GM21529 (cell line): Measurements from ENCODE around the gene UBE2I.

ENCODE experiments used
- ATAC-seq: cut with Tn5 transposase; IDR thresholded peaks from one replicate; pipeline ENCODE4 v1.9.1; 2021; ENCODE audit not compliant: unreplicated experiment

UBE2I gene

DNA sequence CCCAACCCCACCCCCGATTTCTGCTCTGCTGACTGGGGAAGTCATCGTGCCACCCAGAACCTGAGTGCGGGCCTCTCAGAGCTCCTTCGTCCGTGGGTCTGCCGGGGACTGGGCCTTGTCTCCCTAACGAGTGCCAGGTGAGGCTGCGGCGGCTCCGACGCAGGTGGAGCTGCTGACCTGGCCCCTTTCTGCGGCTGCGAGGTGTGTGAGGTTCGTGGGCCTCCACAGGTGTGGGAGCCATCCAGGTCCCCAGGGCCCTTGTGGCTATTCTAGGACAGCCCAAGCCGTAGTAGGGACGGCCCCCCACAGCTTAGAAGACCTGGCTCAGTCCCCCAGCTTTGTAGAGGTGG lies 3.0 kb downstream of the UBE2I start:
- no peak for ATAC-seq

DNA sequence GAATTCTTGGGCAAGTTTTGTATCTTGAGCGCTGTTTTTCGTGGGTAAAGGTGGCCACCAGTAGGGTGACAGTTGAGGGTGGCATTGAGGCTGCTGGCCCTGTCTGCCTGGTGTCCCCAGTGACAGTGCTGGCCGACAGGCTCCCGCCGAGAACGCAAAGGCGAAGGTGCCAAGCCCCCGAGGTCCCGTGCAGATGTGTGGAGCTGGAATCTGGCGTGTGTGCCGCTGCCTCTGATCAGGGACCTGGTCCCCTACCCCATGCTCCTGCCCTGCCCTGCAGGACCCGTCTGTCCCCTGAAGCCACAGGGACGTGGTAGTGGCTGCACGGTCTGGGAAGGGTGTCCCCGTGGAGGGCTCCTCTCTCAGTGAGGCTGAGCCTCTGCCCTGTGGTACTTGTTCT lies 3.5 kb downstream of the UBE2I start:
- ATAC-seq, result no peak

DNA sequence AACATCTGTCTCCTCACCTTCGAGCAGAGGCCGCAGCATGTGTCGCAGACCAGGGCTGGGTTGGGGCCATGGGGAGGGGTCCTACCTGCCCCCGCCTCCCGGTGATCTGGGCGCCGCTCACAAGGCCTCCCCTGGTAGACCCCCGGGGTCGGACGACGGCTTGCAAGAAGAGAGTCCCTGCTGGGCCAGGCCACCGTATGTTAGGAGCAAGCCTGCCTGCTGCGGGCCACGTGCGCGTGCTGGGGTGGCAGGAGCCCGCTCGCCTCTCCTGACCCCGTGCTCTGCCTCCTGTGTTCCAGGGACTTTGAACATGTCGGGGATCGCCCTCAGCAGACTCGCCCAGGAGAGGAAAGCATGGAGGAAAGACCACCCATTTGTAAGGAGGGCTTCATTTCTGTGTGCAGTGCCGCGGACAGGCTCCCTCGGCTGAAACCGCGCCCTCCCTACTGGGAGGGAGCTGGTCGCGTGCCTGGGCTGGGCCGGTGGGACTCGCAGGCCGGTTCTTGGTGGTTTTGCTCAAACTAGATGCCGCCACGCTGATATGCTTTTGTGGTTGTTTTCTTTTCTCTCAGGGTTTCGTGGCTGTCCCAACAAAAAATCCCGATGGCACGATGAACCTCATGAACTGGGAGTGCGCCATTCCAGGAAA lies 4.4 kb downstream of the UBE2I start:
- ATAC-seq, result no peak

DNA sequence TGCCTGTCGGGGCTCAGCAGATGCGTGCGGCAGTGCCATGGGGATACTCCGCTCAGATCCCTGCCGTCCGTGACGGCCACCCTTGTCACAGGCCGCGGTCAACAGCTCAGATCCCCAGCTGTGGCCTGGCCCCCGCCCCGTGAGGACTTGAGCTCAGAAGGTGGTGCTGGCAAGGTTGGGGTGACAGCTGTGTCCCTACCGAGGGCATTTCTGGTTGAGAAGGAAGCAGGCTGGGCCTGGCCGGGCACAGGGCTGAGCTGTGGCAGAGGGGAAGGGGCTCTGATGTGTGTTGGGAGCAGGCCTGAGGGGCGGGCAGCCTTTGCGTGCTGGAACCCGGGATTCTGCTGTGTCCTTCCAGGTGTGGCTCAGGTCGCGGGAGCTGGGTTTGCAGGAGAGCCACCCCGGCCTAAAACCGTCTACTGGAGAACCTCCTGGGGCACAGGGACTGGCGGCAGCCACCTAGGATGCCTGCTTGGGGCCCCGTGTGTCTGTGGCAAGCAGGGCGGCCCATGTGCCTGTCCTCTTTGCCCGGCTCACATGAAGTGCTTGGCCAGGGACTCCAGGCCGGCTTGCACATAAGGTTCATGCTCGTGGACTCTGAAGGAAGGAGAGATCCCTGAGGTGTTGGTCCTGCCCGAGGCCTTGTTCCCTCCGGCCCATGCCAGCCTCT lies 5.1 kb downstream of the UBE2I start:
- ATAC-seq, result no peak

- no peak for ATAC-seq
Measured at GRCh38 chr16:1315081-1316032, 5.9 kb downstream of the UBE2I start.

DNA sequence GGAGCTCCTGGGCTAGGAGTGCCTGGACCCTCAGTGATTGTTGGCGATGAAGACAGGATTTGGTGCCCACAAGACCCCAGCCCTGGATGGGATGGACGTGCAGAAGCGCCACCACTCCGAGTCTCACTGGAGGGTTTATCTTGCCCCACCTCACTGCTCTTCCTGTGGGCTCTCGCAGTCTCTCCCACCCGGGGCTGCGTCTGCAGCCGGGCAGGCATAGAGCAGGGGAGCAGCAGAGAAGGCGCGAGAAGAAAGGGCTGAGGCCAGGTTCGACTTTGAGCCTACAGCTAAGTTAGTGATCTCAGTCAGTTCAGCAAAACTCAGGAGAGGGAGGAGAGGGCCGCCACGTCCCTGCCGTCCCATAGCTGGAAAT lies 6.6 kb downstream of the UBE2I start:
- ATAC-seq, result no peak

DNA sequence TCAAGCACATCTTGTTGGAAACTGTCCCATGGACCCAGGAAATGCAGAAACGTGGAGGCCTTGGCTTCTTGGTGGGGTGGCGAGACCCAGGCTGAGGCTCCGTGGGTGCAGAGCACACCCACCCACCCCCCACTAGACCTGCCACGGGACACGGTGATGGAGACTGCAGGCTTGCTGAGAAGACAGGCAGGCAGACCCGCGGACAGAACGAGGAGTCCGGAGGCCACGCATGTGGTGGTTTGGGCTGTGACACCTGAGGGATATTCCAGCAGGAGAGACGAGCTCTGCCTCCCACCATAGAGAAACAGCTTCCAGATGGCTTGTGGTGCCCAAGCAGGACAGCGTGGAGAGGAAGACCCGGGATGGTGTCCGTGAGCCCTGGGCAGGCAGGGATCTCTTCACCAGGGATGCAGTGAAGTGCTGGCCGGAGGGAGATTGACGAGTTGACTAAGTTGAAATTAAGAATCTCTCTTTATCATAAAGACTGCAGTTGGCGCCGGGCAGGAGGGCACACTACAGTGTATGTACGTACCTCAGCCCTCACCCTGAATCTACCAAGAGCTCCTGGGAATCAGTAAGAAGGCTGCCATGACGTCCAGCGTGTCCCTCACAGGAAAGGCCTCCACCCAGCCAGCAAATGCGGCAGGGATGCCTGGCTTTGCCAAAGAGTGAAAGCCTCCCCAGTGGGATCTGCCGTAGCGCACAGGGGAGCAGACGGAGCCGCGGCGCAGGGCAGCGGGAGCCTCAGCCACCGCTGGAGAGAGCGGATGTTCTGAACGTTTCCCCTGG lies 8.2 kb downstream of the UBE2I start:
- no peak for ATAC-seq

- no peak for ATAC-seq
Measured at GRCh38 chr16:1318268-1318545, 8.8 kb downstream of the UBE2I start.

DNA sequence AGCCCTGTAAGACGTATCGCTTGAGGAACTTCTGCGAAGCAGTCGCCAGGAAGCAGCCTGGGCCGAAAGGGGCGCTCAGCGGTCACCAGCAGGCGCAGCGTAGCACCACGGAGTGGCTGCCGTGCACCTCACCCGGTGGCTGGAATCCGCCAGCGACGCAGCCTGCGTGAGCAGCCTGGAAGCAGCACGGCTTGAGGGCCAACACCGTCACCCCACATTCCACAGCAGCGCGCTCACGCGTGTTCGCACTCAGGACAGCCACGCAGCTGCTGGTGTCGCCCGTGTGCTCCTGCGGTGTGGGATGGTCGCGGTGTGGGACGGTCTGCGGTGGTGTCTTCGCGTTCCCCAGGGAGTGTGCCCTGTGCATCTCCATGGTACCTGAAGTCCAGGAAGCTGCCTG lies 9.6 kb downstream of the UBE2I start:
- no peak for ATAC-seq

DNA sequence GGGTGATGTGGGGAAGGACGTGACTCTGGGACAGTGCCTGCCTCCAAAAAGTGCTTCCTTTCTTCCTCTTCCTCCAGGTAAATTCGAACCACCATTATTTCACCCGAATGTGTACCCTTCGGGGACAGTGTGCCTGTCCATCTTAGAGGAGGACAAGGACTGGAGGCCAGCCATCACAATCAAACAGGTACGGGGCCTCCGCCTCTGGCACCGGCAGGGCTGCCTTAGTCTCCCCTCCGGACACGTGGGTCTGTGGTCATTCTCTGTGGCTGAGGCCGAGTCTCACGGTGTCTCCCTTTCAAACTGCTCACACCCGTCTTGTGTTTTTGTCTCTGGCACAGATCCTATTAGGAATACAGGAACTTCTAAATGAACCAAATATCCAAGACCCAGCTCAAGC lies 10.7 kb downstream of the UBE2I start:
- ATAC-seq, result no peak

- no peak for ATAC-seq
Measured at GRCh38 chr16:1320658-1321240, 11.3 kb downstream of the UBE2I start.

DNA sequence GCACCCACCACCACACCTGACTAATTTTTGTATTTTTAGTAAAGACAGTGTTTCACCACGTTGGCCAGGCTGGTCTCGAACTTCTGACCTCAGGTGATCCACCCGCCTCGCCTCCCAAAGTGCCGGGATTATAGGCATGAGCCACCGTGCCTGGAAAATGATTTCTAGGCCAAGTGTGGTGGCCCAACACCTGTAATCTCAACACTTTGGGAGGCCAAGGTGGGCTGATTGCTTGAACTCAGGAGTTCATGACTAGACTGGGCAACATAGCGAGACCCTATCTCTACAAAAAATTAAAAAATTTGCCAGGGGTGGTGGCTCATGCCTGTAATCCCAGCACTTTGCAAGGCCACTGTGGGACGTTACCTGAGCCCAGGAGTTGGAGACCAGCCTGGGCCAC lies 13.0 kb downstream of the UBE2I start:
- ATAC-seq, result no peak

DNA sequence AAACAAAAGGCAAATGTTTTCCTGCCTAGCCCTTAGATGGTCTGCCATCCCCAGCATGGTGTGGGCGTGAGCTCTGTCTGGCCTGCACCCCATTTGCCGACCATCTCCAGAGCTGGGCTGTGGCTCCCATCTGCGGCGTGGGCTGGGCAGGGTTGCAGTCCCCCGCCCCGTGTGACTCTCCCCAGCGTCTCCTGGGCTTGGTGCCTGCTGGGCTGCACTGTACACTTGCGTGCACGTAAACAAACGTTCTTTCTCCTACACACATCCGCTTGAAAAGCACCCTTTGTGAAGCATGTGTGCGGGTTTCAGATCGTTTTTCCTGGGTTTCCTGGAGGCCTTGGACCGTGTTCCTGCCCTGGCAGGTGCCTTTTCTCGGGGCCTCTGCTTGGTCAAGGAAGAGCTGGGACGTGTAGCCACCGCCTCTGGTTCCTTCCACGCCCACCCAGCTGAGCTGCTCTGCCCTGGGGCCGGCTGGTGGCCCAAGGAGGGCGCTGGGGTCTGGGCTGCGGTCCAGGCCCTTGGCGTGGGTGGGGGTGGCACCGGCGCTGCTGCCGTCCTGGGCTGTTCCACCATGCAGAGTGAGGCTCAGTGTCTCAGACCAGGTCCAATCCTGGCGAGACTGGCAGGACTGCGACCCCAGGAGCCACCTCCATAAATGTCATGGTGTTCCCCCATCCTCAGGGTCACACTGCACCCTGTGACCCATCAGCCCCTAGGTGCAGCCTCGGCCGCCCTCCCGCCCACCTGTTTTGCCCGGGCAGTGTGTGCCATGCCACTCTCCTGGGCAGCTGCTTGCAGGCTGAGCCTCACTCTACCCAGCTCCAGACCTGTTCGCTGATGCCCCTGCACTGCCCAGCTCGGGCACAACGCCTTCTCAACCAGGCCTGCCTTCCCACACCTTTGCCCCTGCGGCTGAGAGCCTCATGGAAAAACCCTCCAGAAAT lies 14.1 kb downstream of the UBE2I start:
- no peak for ATAC-seq

DNA sequence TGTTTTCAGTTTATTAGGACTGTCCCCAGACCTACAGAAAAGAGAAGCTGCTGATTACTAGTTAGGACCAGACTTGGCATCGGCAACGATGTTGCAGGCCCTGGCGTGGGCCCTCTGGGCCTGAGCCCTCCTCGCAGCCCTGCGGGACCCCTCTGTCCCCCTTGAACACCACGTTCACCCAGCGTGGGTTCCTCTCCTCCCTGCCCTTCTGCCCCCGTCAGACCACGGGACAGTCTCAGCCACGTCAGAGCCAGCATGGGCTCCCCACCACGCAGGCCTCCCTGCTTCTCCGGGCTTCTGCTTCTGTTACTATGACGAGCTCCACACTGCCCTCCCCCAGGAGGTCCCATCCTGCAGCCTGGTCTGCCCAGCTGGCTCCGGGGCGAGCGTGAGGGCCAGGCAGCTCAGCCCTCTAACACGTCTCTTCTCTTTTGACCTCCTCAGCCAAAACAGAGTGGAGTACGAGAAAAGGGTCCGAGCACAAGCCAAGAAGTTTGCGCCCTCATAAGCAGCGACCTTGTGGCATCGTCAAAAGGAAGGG lies 14.9 kb downstream of the UBE2I start:
- ATAC-seq, result no peak

DNA sequence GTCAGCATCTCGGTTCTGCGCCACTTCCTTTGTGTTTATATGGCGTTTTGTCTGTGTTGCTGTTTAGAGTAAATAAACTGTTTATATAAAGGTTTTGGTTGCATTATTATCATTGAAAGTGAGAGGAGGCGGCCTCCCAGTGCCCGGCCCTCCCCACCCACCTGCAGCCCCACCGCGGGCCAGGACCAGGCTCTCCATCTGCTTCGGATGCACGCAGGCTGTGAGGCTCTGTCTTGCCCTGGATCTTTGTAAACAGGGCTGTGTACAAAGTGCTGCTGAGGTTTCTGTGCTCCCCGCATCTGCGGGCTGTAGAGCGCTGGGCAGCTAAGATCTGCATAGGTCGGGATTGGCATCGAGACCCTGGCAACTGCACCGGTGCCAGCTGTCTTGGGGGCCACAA lies 15.8 kb downstream of the UBE2I start:
- no peak for ATAC-seq

- ATAC-seq, result no peak
Measured at GRCh38 chr16:1325673-1326371, 16.4 kb downstream of the UBE2I start.

GRCh38 chr16:1326391-1326790 lies 17.0 kb downstream of the UBE2I start:
- no peak for ATAC-seq

- ATAC-seq, result no peak
Measured at GRCh38 chr16:1326946-1327618, 17.6 kb downstream of the UBE2I start.

GRCh38 chr16:1327619-1327947 lies 18.1 kb downstream of the UBE2I start:
- ATAC-seq, result no peak
